H1 (cell line): Measurements from ENCODE around the gene TEN1. TPM values are rescaled to one million over a fixed set of nuclear protein-coding genes. Genes with fewer than 3 reads are reported as not detected.

Experiments used
- CTCF ChIA-PET: fragments of 300-600 bp; sonication (Branson Sonifier 250); formaldehyde crosslinking; loops from one replicate; lab custom pipeline; 2021; ENCODE audit not compliant: partially characterized antibody; lab: Charles Lee
- POLR2A ChIA-PET: fragments of 300-600 bp; sonication (Branson Sonifier 250); formaldehyde crosslinking; loops from one replicate; lab custom pipeline; 2021; ENCODE audit warnings: inconsistent platforms; ENCODE audit not compliant: partially characterized antibody; lab: Charles Lee
- DNase-seq, 2 experiments: peaks; one replicate each; pipeline versions ENCODE4 v3.0.0 to v3.0.0-alpha.2; 2010 to 2022; ENCODE audit warnings: low spot score in 2 of 2, low read depth in 1 of 2, mixed read lengths in 1 of 2
- FAIRE-seq: peaks from 2 replicates; lab custom pipeline; 2011; peaks lifted over from hg19 to GRCh38; lab: Jason Lieb, UNC
- H2AFZ ChIP-seq: 2 replicates; pipeline ENCODE4 v1.8.1; 2012; ENCODE audit warnings: low read length, inconsistent platforms
- H2AK5ac ChIP-seq: 2 replicates; pipeline ENCODE4 v1.6.1; 2013; ENCODE audit warnings: low read depth, low read length
- H2BK120ac ChIP-seq: replicated peaks from 2 replicates; pipeline ENCODE3; 2013; ENCODE audit warnings: low read depth, low read length, inconsistent platforms
- H2BK12ac ChIP-seq: 2 replicates; pipeline ENCODE4 v1.6.1; 2013; ENCODE audit warnings: low read depth, low read length
- H2BK15ac ChIP-seq: 2 replicates; pipeline ENCODE4 v1.6.1; 2013; ENCODE audit warnings: low read length
- H2BK20ac ChIP-seq: 2 replicates; pipeline ENCODE4 v1.6.1; 2013; ENCODE audit warnings: low read length
- H2BK5ac ChIP-seq: 2 replicates; pipeline ENCODE4 v1.6.1; 2013; ENCODE audit warnings: low read depth, low read length
- H3K14ac ChIP-seq: 2 replicates; pipeline ENCODE4 v1.6.1; 2013; ENCODE audit warnings: inconsistent platforms; ENCODE audit not compliant: insufficient read length
- H3K18ac ChIP-seq: 2 replicates; pipeline ENCODE4 v1.6.1; 2013; ENCODE audit warnings: low read length; ENCODE audit errors: extremely low read depth
- H3K23ac ChIP-seq: 2 replicates; pipeline ENCODE4 v1.6.1; 2013; ENCODE audit warnings: inconsistent platforms; ENCODE audit not compliant: insufficient read length
- H3K23me2 ChIP-seq: 2 replicates; pipeline ENCODE4 v1.6.1; 2013; ENCODE audit warnings: low read depth, low read length
- H3K27ac ChIP-seq: 2 replicates; pipeline ENCODE4 v1.6.1; 2011; ENCODE audit warnings: low read depth, low read length, inconsistent platforms
- H3K27me3 ChIP-seq, 4 experiments: replicated peaks in 1 of 4; 1 replicate in 1 of 4; 2 replicates in 3 of 4; pipeline versions ENCODE4 v1.6.1 to v1.8.1; 2011 to 2013; ENCODE audit warnings: low read length in 3 of 4, mild to moderate bottlenecking in 3 of 4, inconsistent platforms in 2 of 4, mixed read lengths in 2 of 4, moderate library complexity in 1 of 4; ENCODE audit not compliant: control insufficient read depth in 3 of 4, insufficient read depth in 3 of 4; ENCODE audit errors: extremely low read depth in 1 of 4
- H3K36me3 ChIP-seq, 4 experiments: 2 replicates each; pipeline versions ENCODE4 v1.6.1 to v1.8.1; 2011 to 2013; ENCODE audit warnings: mild to moderate bottlenecking in 4 of 4, low read length in 3 of 4, moderate library complexity in 2 of 4, control low read depth in 1 of 4, inconsistent platforms in 1 of 4; ENCODE audit not compliant: insufficient read depth in 4 of 4, control insufficient read depth in 2 of 4
- H3K4ac ChIP-seq: replicated peaks from 2 replicates; pipeline ENCODE3; 2013; ENCODE audit warnings: low read length, low read depth, mixed read lengths, inconsistent platforms; ENCODE audit not compliant: insufficient read length
- H3K4me1 ChIP-seq, 4 experiments: replicated peaks in 1 of 4; 1 replicate in 1 of 4; 2 replicates in 3 of 4; pipeline versions ENCODE4 v1.6.1 to v1.8.1; 2011 to 2013; ENCODE audit warnings: low read length in 3 of 4, inconsistent platforms in 2 of 4, mixed read lengths in 1 of 4; ENCODE audit not compliant: insufficient read depth in 4 of 4, control insufficient read depth in 3 of 4
- H3K4me2 ChIP-seq, 2 experiments: 2 replicates each; pipeline versions ENCODE4 v1.6.1 to v1.8.1; 2011 to 2013; ENCODE audit warnings: low read depth in 2 of 2, low read length in 2 of 2, control low read depth in 1 of 2, inconsistent platforms in 1 of 2, mild to moderate bottlenecking in 1 of 2; ENCODE audit not compliant: insufficient read depth in 1 of 2
- H3K4me3 ChIP-seq, 4 experiments: fragments of 200-600, 300-600 bp in 1 of 4; sonication (generic), shearing (Covaris generic), sonication (Bioruptor Twin) in 1 of 4; 2 replicates each; pipeline versions ENCODE4 v1.5.1 to v1.8.1; 2011 to 2016; ENCODE audit warnings: low read length in 4 of 4, low read depth in 3 of 4, control low read depth in 2 of 4, inconsistent platforms in 2 of 4, mild to moderate bottlenecking in 2 of 4, mixed read lengths in 1 of 4, moderate library complexity in 1 of 4; ENCODE audit not compliant: insufficient read depth in 2 of 4; ENCODE audit errors: extremely low read depth in 1 of 4
- H3K56ac ChIP-seq: replicated peaks from 2 replicates; pipeline ENCODE3; 2013; ENCODE audit warnings: low read depth, mild to moderate bottlenecking, mixed read lengths, low read length, inconsistent platforms; ENCODE audit not compliant: insufficient read length
- H3K79me1 ChIP-seq: 2 replicates; pipeline ENCODE4 v1.6.1; 2013; ENCODE audit warnings: low read depth, low read length, control low read depth
- H3K79me2 ChIP-seq, 2 experiments: 2 replicates each; pipeline versions ENCODE4 v1.6.1 to v1.8.1; 2012 to 2013; ENCODE audit warnings: low read length in 2 of 2, mild to moderate bottlenecking in 2 of 2, inconsistent platforms in 1 of 2; ENCODE audit not compliant: insufficient read depth in 2 of 2, control insufficient read depth in 1 of 2
- H3K9ac ChIP-seq, 4 experiments: replicated peaks in 1 of 4; 1 replicate in 1 of 4; 2 replicates in 3 of 4; pipeline versions ENCODE4 v1.6.1 to v1.8.1; 2011 to 2013; ENCODE audit warnings: low read depth in 3 of 4, low read length in 3 of 4, control low read depth in 2 of 4, mild to moderate bottlenecking in 2 of 4, moderate library complexity in 2 of 4, inconsistent platforms in 1 of 4; ENCODE audit errors: extremely low read depth in 1 of 4
- H3K9me3 ChIP-seq, 2 experiments: 2 replicates each; pipeline versions ENCODE4 v1.6.1 to v1.8.1; 2012 to 2013; ENCODE audit warnings: mild to moderate bottlenecking in 2 of 2, moderate library complexity in 2 of 2, control low read depth in 1 of 2, inconsistent platforms in 1 of 2, low read depth in 1 of 2, low read length in 1 of 2, mixed read lengths in 1 of 2; ENCODE audit not compliant: insufficient read depth in 2 of 2
- H4K20me1 ChIP-seq, 2 experiments: replicated peaks in 1 of 2; 2 replicates each; pipeline versions ENCODE3 to v1.8.1; 2011 to 2013; ENCODE audit warnings: inconsistent platforms in 2 of 2, low read length in 2 of 2, mild to moderate bottlenecking in 1 of 2; ENCODE audit not compliant: insufficient read depth in 2 of 2, control insufficient read depth in 1 of 2
- H4K5ac ChIP-seq: 2 replicates; pipeline ENCODE4 v1.6.1; 2013; ENCODE audit warnings: low read length, low read depth, mixed read lengths, inconsistent platforms; ENCODE audit not compliant: insufficient read length
- H4K8ac ChIP-seq: 2 replicates; pipeline ENCODE4 v1.8.0; 2013; ENCODE audit warnings: mild to moderate bottlenecking, moderate library complexity, low read length, inconsistent platforms; ENCODE audit not compliant: insufficient read depth; ENCODE audit errors: extremely low read depth
- H4K91ac ChIP-seq: replicated peaks from 2 replicates; pipeline ENCODE3; 2013; ENCODE audit warnings: low read length, mixed read lengths, inconsistent platforms; ENCODE audit not compliant: insufficient read length
- ASH2L ChIP-seq: fragments of 200-600, 300-600 bp; sonication (generic); IDR thresholded peaks from one replicate; pipeline ENCODE4 v1.7.1; 2017; ENCODE audit warnings: low read length
- BACH1 ChIP-seq: IDR thresholded peaks from 2 replicates; pipeline ENCODE4 v1.6.1; 2012; ENCODE audit warnings: low read length, improper control_type of control experiment
- CREB1 ChIP-seq: IDR thresholded peaks from 2 replicates; pipeline ENCODE4 v1.6.1; 2012; ENCODE audit warnings: inconsistent platforms
- HDAC2 ChIP-seq, 2 experiments: fragments of 300-600 bp in 1 of 2; sonication (generic) in 1 of 2; IDR thresholded peaks; 2 replicates each; pipeline ENCODE4 v1.6.1; 2011 to 2012; ENCODE audit warnings: low read depth in 2 of 2, low read length in 2 of 2, mild to moderate bottlenecking in 2 of 2, moderate library complexity in 2 of 2, borderline replicate concordance in 1 of 2, inconsistent platforms in 1 of 2
- KDM1A ChIP-seq: fragments of 200-600, 300-600 bp; sonication (generic); IDR thresholded peaks from 2 replicates; pipeline ENCODE4 v1.7.1; 2016; ENCODE audit warnings: mild to moderate bottlenecking, low read length, borderline replicate concordance
- MAFK ChIP-seq: IDR thresholded peaks from 2 replicates; pipeline ENCODE4 v1.6.1; 2012; ENCODE audit warnings: low read depth, mild to moderate bottlenecking, improper control_type of control experiment, low read length
- POLR2A ChIP-seq, 2 experiments: IDR thresholded peaks; 1 replicate in 1 of 2; 2 replicates in 1 of 2; pipeline ENCODE4 v1.6.1; 2011; ENCODE audit warnings: low read depth in 2 of 2, low read length in 2 of 2, mild to moderate bottlenecking in 2 of 2; ENCODE audit errors: control extremely low read depth in 1 of 2
- SAP30 ChIP-seq: fragments of 300-600 bp; sonication (generic); IDR thresholded peaks from 2 replicates; pipeline ENCODE4 v1.7.1; 2012; ENCODE audit warnings: low read length, moderate library complexity, mild to moderate bottlenecking, inconsistent platforms; ENCODE audit not compliant: insufficient read depth, insufficient replicate concordance
- WGBS, 2 experiments: shearing (Covaris generic) in 1 of 2; methylation state at CpG; one replicate each; pipeline versions ENCODE4 v1.1.6 to v1.1.7; 2013 to 2015; ENCODE audit warnings: low lambda C conversion rate in 2 of 2, mixed read lengths in 2 of 2, inconsistent platforms in 1 of 2, low coverage in 1 of 2, missing lambda C conversion rate in 1 of 2; ENCODE audit not compliant: insufficient replicate concordance in 2 of 2, insufficient coverage in 1 of 2, insufficient read length in 1 of 2; ENCODE audit errors: extremely low coverage in 1 of 2, missing lambda C conversion rate in 1 of 2; 5-methylcytosine and 5-hydroxymethylcytosine counted together
- polyA plus RNA-seq, 7 experiments: library from polyadenylated mRNA; depleted of rRNA in 3 of 7; stranded (reverse) in 5 of 7; unstranded in 2 of 7; fragments of >200 nt in 5 of 7; fragments of 200-250 nt in 2 of 7; gene quantifications; 1 replicate in 5 of 7; 2 replicates in 1 of 7; 4 replicates in 1 of 7; pipeline versions ENCODE4 v1.2.1 to v1.2.3, GENCODE V29; 2011 to 2013; ENCODE audit warnings: missing spikeins in 2 of 7, mixed read lengths in 2 of 7
- total RNA-seq: library from RNA; stranded (reverse); fragmentation: NEBNext Ultra II Directional; extraction: Animal tissue kit (Norgen Biotek cat#: 25700); gene quantifications from 2 replicates; pipeline ENCODE4 v1.2.1, GENCODE V29; 2021
- TF ChIP-seq, protein P1 (sequence below), 3 experiments: IDR thresholded peaks; 1 replicate in 2 of 3; 2 replicates in 1 of 3; pipeline versions ENCODE4 v1.5.1 to v1.6.1; 2011; ENCODE audit warnings: low read length in 3 of 3, mild to moderate bottlenecking in 3 of 3, inconsistent platforms in 2 of 3, low read depth in 1 of 3, moderate library complexity in 1 of 3; ENCODE audit not compliant: insufficient read depth in 1 of 3; ENCODE audit errors: control extremely low read depth in 1 of 3
- TF ChIP-seq, protein P2 (sequence below): IDR thresholded peaks from 2 replicates; pipeline ENCODE4 v1.6.1; 2012; ENCODE audit warnings: inconsistent platforms

The TEN1 gene
- total and polyA plus RNA-seq, 2 of the 8 experiments (the other 6 are each of a cell fraction or from before 2014, with no cell fraction given), result 15.9 to 18.7 TPM

DNA sequence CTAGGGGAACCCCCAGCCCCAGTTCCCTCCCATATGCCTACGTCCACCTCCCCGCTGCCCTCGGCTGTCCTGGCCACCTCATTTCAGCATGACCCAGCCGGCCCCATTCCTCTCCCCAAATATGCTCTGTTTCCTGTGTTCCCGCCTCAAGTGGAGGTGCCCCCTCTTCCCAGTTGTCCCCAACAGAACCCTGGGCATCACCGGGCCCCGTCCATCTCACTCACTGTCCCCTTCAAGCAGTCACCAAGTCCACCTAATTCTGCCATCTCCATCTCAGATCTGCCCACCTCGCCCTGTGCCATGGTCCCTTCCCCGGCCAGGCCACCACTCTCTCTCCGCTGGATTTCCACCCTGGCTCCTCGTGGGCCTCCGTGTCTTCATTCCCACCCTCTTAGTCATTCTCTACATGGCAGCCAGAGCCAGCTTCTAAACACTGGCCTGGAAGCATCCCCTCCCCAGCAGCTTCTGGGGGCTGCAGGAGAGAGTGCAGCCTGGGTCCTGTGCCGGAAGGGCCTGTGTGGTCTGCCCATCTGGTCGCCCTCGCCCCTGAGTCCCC lies 34.4 kb downstream of the TEN1 start:
- H4K5ac ChIP-seq, result no peak overlapping the region
- H3K56ac ChIP-seq, result no peak overlapping the region
- ChIA-PET POLR2A (interaction anchor here (0.9 to 2.0 kb wide), 9 partner anchors 9 to 112 kb away, joined by 3 to 9 read pairs (median 4); partner anchors contain the start of genes MRPL38 and ZACN), CTCF (interaction anchor here (0.6 to 32.0 kb wide), 35 partner anchors 9 to 617 kb away, joined by 3 to 885 read pairs (median 5); partner anchors contain the start of genes CDK3, EVPL, MRPL38 and TRIM47)
- no peaks in the 10 kb centered on the region for H4K20me1 ChIP-seq
- no peak overlapping the region for H3K9ac ChIP-seq
- peak overlapping the region; percentile 33; the same call in 1 of the 2 replicates for H2BK12ac ChIP-seq
- no peaks in the 10 kb centered on the region for H3K23me2 ChIP-seq
- no peak overlapping the region; a peak in 1 of 4 replicates for H3K4me2 ChIP-seq
- H3K27me3 ChIP-seq, result no peaks in the 10 kb centered on the region; a peak in 1 of 7 replicates
- no peak overlapping the region for H2BK5ac ChIP-seq
- H2BK120ac ChIP-seq, result no peak overlapping the region
- no peaks in the 10 kb centered on the region for H3K79me2 ChIP-seq
- no peaks in the 10 kb centered on the region for H3K36me3 ChIP-seq
- H3K4ac ChIP-seq, result no peak overlapping the region
- H3K27ac ChIP-seq, result no peak overlapping the region
- H3K23ac ChIP-seq, result no peak overlapping the region
- H3K4me3 ChIP-seq, result no peak overlapping the region
- no peak overlapping the region for H2AFZ ChIP-seq
- DNase-seq, result no peak
- peaks cover 0 to 2% (median under 1%) of the 10 kb centered on the region in 4 experiments; a peak in 3 of 7 replicates for H3K4me1 ChIP-seq
- H2AK5ac ChIP-seq, result no peak overlapping the region
- no peaks in the 10 kb centered on the region for H3K79me1 ChIP-seq
- H3K18ac ChIP-seq, result no peak overlapping the region
- 92% methylated on average over 15 of the region's 15 CpGs; no CpG with 5 or more reads in 1 of the 2 experiments for WGBS, 2 experiments
- no peak overlapping the region for H3K14ac ChIP-seq
- no peak overlapping the region for H2BK20ac ChIP-seq
- H3K9me3 ChIP-seq, result no peaks in the 10 kb centered on the region; a peak in 1 of 4 replicates
- H4K8ac ChIP-seq, result no peak overlapping the region; the same call in 1 of the 2 replicates
- peak overlapping the region; percentile 61; the same call in 1 of the 2 replicates for H2BK15ac ChIP-seq
- no peak for FAIRE-seq
- H4K91ac ChIP-seq, result peak overlapping the region; percentile 85
- TF ChIP-seq, protein P1, sequence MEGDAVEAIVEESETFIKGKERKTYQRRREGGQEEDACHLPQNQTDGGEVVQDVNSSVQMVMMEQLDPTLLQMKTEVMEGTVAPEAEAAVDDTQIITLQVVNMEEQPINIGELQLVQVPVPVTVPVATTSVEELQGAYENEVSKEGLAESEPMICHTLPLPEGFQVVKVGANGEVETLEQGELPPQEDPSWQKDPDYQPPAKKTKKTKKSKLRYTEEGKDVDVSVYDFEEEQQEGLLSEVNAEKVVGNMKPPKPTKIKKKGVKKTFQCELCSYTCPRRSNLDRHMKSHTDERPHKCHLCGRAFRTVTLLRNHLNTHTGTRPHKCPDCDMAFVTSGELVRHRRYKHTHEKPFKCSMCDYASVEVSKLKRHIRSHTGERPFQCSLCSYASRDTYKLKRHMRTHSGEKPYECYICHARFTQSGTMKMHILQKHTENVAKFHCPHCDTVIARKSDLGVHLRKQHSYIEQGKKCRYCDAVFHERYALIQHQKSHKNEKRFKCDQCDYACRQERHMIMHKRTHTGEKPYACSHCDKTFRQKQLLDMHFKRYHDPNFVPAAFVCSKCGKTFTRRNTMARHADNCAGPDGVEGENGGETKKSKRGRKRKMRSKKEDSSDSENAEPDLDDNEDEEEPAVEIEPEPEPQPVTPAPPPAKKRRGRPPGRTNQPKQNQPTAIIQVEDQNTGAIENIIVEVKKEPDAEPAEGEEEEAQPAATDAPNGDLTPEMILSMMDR (IDR thresholded peaks at IDR 0.05; ENCODE audit: control extremely low read depth in 1 of 3, insufficient read depth in 1 of 3, low read depth in 1 of 3, low read length in 3 of 3), result no peak
- TF ChIP-seq HDAC2 (IDR thresholded peaks at IDR 0.05; ENCODE audit: borderline replicate concordance in 1 of 2, low read depth in 2 of 2, low read length in 2 of 2), result no peak
- TF ChIP-seq SAP30, result no peak
- TF ChIP-seq MAFK, result no peak
- no peak for TF ChIP-seq BACH1
- TF ChIP-seq ASH2L, result no peak
- no peak for TF ChIP-seq POLR2A (IDR thresholded peaks at IDR 0.05; ENCODE audit: control extremely low read depth in 1 of 2, low read depth in 2 of 2, low read length in 2 of 2)
- TF ChIP-seq CREB1, result no peak
- no peak for TF ChIP-seq KDM1A
- TF ChIP-seq, protein P2, sequence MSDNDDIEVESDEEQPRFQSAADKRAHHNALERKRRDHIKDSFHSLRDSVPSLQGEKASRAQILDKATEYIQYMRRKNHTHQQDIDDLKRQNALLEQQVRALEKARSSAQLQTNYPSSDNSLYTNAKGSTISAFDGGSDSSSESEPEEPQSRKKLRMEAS, result no peak
